Right lobe of liver (tissue), 4 donors: ENCODE results near the gene SLC25A52.

ENCODE experiments used
- POLR2A ChIP-seq: fragments of 450-650 bp; IDR thresholded peaks from one replicate; pipeline ENCODE4 v1.6.1; 2017; ENCODE audit warnings: antibody characterized with exemption, mild to moderate bottlenecking
- TF ChIP-seq, protein P1 (sequence below), 4 donors: fragments of 200-600 bp in 3 of 4; fragments of 450-650 bp in 1 of 4; IDR thresholded peaks; one replicate each; pipeline versions ENCODE4 v1.5.1 to v1.8.0; 2016 to 2022; ENCODE audit warnings: antibody characterized with exemption in 4 of 4, mild to moderate bottlenecking in 2 of 4
- donor health status: DM: no; HTN: no; CAD: no.
- donor health status: DM: no; HTN: no; CAD: no.
- donor health status: DM: no; HTN: yes; CAD: no.

DNA sequence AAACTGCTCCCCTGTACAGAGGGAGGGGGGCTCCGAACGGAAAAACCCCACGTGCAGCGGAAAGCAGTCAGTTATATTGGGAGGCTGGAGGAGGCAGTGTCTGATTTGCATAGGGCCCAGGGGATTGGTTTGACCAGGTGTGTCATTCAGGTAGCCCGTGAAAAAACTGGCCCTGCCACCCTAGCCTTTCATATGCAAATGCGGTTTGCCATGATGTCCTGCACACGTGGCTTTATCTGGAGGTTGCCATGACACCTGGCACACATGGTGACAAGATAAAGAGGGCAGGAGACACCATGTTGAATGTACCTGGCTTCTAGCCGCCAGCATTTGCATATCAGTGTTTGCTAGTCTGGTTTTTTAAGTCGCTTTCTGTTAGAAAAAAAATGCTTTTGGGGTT, 20.5 kb downstream of the SLC25A52 start:
- TF ChIP-seq, protein P1, sequence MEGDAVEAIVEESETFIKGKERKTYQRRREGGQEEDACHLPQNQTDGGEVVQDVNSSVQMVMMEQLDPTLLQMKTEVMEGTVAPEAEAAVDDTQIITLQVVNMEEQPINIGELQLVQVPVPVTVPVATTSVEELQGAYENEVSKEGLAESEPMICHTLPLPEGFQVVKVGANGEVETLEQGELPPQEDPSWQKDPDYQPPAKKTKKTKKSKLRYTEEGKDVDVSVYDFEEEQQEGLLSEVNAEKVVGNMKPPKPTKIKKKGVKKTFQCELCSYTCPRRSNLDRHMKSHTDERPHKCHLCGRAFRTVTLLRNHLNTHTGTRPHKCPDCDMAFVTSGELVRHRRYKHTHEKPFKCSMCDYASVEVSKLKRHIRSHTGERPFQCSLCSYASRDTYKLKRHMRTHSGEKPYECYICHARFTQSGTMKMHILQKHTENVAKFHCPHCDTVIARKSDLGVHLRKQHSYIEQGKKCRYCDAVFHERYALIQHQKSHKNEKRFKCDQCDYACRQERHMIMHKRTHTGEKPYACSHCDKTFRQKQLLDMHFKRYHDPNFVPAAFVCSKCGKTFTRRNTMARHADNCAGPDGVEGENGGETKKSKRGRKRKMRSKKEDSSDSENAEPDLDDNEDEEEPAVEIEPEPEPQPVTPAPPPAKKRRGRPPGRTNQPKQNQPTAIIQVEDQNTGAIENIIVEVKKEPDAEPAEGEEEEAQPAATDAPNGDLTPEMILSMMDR (IDR thresholded peaks at IDR 0.05), result no peak
- no peak for TF ChIP-seq POLR2A
